Subcutaneous abdominal adipose tissue (tissue), 5 donors: Measurements from ENCODE around the gene RALGPS1.

Experiments
- H3K27ac ChIP-seq: one replicate; pipeline ENCODE4 v1.7.0; 2013; ENCODE audit warnings: low read depth, mild to moderate bottlenecking, inconsistent platforms, low read length, moderate library complexity
- H3K27me3 ChIP-seq, 5 donors: one replicate each; pipeline ENCODE4 v1.7.0; 2013; ENCODE audit warnings: low read length in 5 of 5, inconsistent platforms in 1 of 5; ENCODE audit not compliant: control insufficient read depth in 5 of 5, insufficient read depth in 4 of 5
- H3K36me3 ChIP-seq, 5 donors: one replicate each; pipeline ENCODE4 v1.7.0; 2013; ENCODE audit warnings: low read length in 5 of 5; ENCODE audit not compliant: control insufficient read depth in 5 of 5, insufficient read depth in 5 of 5
- H3K4me1 ChIP-seq, 5 donors: one replicate each; pipeline ENCODE4 v1.7.0; 2013; ENCODE audit warnings: low read length in 5 of 5, mild to moderate bottlenecking in 3 of 5, moderate library complexity in 1 of 5; ENCODE audit not compliant: control insufficient read depth in 5 of 5, insufficient read depth in 5 of 5
- H3K4me3 ChIP-seq, 5 donors: one replicate each; pipeline ENCODE4 v1.7.0; 2013; ENCODE audit warnings: low read length in 5 of 5, low read depth in 1 of 5
- H3K9ac ChIP-seq, 5 donors: one replicate each; pipeline ENCODE4 v1.7.0; 2013; ENCODE audit warnings: low read length in 5 of 5, mild to moderate bottlenecking in 4 of 5, moderate library complexity in 3 of 5
- H3K9me3 ChIP-seq, 5 donors: one replicate each; pipeline ENCODE4 v1.7.0; 2013; ENCODE audit warnings: low read length in 5 of 5; ENCODE audit not compliant: control insufficient read depth in 5 of 5
- donor health status: healthy.
- donor health status: healthy.
- donor health status: healthy.
- donor health status: healthy.
- donor health status: healthy.

The RALGPS1 gene

DNA sequence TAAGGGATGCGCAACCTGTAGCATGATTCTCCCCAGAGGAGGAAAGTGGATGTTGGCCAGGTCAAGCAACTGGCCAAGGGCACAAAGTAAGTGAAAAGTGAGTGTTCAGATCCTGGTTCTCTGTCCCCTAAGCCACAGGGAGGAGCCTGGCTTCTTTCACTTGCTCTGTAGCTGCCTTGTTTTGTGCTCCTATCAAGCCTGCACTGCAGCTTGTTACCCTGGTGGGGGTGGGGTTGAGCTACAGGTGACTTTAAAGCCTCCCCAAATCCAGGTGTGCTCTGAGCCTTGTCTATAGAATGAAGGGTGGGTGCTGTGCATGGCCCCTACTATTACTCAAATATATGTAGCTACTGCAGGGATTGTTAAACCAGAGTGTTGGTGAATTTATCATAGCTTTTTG is 32.9 kb downstream of the RALGPS1 start:
- Histone ChIP-seq H3K36me3 (no peaks in the 10 kb centered on the region), H3K27me3 (no peaks in the 10 kb centered on the region), H3K9me3 (no peaks in the 10 kb centered on the region), H3K27ac (no peak overlapping the region), H3K4me3 (no peak overlapping the region), H3K4me1 (peaks cover 0 to 14% (median 5%) of the 10 kb centered on the region in 5 donors), H3K9ac (no peak overlapping the region)

DNA sequence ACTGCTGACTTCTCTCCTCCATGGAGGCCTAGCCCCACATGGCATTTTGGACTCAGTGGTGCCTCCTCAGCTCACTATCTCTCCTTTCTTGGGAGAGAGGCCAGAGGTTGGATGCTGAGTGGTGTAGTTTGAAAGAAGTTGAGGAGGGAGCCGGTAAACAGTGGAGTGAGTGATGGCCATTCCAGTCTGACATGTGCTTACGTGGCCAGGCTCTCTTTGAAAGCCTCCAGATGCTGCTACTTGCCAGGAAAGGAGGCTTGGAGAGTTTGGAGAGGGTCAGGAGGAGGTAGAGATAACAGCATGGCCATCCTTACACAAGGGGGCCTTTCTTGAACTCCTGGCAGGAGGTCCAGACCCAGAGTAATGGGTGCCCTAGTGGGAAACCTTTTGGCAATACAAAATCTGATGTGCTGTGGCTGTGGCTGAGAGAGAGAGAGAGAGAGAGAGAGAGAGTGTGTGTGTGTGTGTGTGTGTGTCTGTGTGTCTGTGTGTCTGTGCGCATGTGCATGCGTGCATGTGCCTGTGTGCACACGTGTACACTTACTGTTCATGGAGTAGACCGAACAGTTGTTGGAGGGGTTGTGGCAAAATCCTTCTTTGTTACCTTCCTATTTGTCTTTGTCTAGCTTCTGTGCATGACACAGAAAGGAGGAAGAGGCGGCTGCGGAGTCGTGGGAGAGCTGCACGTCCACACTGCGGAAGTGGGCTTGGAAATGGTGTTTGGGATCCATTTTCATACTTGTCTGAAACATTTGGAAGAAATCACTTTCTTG is 37.8 kb downstream of the RALGPS1 start:
- Histone ChIP-seq H3K27me3 (no peaks in the 10 kb centered on the region), H3K4me3 (no peak overlapping the region), H3K4me1 (peaks cover 0 to 6% (median 2%) of the 10 kb centered on the region in 5 donors), H3K9me3 (no peaks in the 10 kb centered on the region), H3K36me3 (no peaks in the 10 kb centered on the region), H3K9ac (no peak overlapping the region), H3K27ac (no peak overlapping the region)

GRCh38 chr9:126953041-126953809 is 38.6 kb downstream of the RALGPS1 start:
- Histone ChIP-seq H3K9me3 (no peaks in the 10 kb centered on the region), H3K4me1 (peaks cover 0 to 5% (median 3%) of the 10 kb centered on the region in 5 donors), H3K4me3 (no peak overlapping the region), H3K9ac (no peak overlapping the region), H3K27ac (no peak overlapping the region), H3K36me3 (no peaks in the 10 kb centered on the region), H3K27me3 (no peaks in the 10 kb centered on the region)

- Histone ChIP-seq H3K9me3 (no peaks in the 10 kb centered on the region), H3K4me3 (no peak overlapping the region), H3K9ac (no peak overlapping the region), H3K27ac (no peak overlapping the region), H3K4me1 (peaks cover 0 to 6% (median 3%) of the 10 kb centered on the region in 5 donors), H3K27me3 (no peaks in the 10 kb centered on the region), H3K36me3 (no peaks in the 10 kb centered on the region)
These were observed 41.2 kb downstream of the RALGPS1 start for GRCh38 chr9:126955811-126956210.

GRCh38 chr9:126956917-126957686 is 42.5 kb downstream of the RALGPS1 start:
- no peak overlapping the region for H3K27ac ChIP-seq
- peaks cover 0 to 6% (median 3%) of the 10 kb centered on the region in 5 donors for H3K4me1 ChIP-seq

GRCh38 chr9:126957687-126958053 is 43.1 kb downstream of the RALGPS1 start:
- H3K9me3 ChIP-seq: no peaks in the 10 kb centered on the region
- no peaks in the 10 kb centered on the region for H3K36me3 ChIP-seq
- no peaks in the 10 kb centered on the region for H3K27me3 ChIP-seq
- no peak overlapping the region for H3K27ac ChIP-seq
- H3K9ac ChIP-seq: no peak overlapping the region
- peaks cover 0 to 6% (median 3%) of the 10 kb centered on the region in 5 donors for H3K4me1 ChIP-seq
- no peak overlapping the region for H3K4me3 ChIP-seq

More at GRCh38 chr9:126956917-126957686, 42.5 kb downstream of the RALGPS1 start:
- no peak overlapping the region for H3K4me3 ChIP-seq
- no peaks in the 10 kb centered on the region for H3K9me3 ChIP-seq
- H3K9ac ChIP-seq: no peak overlapping the region
- H3K36me3 ChIP-seq: no peaks in the 10 kb centered on the region
- no peaks in the 10 kb centered on the region for H3K27me3 ChIP-seq

DNA sequence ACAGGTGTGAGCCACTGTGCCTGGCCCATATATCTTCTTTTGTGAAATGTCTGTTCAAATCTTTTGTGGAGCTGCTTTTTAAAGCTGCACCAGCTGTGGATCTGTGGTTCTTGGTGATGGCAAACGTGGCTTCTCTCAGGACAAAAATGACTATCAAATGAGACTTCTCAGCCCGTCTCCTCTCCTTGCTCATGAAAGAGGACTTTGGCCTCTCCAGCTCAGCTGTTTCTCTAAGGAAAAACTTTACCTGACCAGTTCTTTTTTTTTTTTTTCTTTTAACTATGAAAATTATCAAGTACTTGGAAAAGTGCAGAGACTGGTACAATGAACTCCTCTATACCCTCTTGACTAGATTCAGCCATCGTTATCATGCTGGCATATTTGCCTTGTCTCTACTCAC is 44.8 kb downstream of the RALGPS1 start:
- H3K27me3 ChIP-seq: no peaks in the 10 kb centered on the region
- H3K27ac ChIP-seq: no peak overlapping the region
- no peak overlapping the region for H3K9ac ChIP-seq
- H3K9me3 ChIP-seq: no peaks in the 10 kb centered on the region
- H3K4me1 ChIP-seq: peaks cover 0 to 7% (median 3%) of the 10 kb centered on the region in 5 donors
- no peak overlapping the region for H3K4me3 ChIP-seq
- H3K36me3 ChIP-seq: no peaks in the 10 kb centered on the region

DNA sequence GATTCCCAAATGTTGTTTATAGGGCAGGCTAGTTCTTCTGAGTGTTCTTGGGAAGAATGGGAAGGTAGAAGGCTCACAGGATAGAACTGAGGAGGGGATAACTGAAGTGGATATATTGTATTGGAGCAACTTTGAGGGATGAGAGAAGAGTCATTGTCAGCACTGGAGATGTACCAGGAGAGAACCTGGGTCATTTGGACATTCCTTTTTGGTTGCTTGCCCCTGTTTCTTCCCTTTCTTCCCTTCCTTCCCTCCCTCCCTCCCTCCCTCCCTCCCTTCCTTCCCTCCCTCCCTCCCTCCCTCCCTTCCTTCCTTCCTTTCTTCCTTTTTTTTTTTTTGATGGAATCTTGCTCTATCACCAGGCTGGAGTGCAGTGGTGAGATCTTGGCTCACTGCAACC is 45.3 kb downstream of the RALGPS1 start:
- Histone ChIP-seq H3K36me3 (no peaks in the 10 kb centered on the region), H3K9ac (no peak overlapping the region)

GRCh38 chr9:126962336-126962735 is 47.8 kb downstream of the RALGPS1 start:
- no peaks in the 10 kb centered on the region for H3K36me3 ChIP-seq
- H3K4me1 ChIP-seq: peaks cover 8 to 24% (median 19%) of the 10 kb centered on the region in 5 donors
- no peaks in the 10 kb centered on the region for H3K9me3 ChIP-seq
- no peak overlapping the region for H3K9ac ChIP-seq
- no peak overlapping the region for H3K4me3 ChIP-seq
- H3K27me3 ChIP-seq: no peaks in the 10 kb centered on the region
- no peak overlapping the region for H3K27ac ChIP-seq

More for the DNA sequence above, 45.3 kb downstream of the RALGPS1 start:
- no peaks in the 10 kb centered on the region for H3K27me3 ChIP-seq
- no peaks in the 10 kb centered on the region for H3K9me3 ChIP-seq
- no peak overlapping the region for H3K27ac ChIP-seq
- peaks cover 0 to 13% (median 9%) of the 10 kb centered on the region in 5 donors for H3K4me1 ChIP-seq
- no peak overlapping the region for H3K4me3 ChIP-seq
